Nephron (organoid): ENCODE measurements around the gene HOXC9.

Source experiments
- H3K27ac Mint-ChIP-seq, 3 experiments: 2 replicates each; pipeline ENCODE4 v1.8.0; 2020; ENCODE audit warnings: mixed read lengths in 3 of 3, mild to moderate bottlenecking in 2 of 3, moderate library complexity in 1 of 3
- H3K27me3 Mint-ChIP-seq: 2 replicates; pipeline ENCODE4 v1.8.0; 2021; ENCODE audit warnings: low read depth, mild to moderate bottlenecking, moderate library complexity, mixed read lengths
- H3K36me3 Mint-ChIP-seq: 2 replicates; pipeline ENCODE4 v1.8.0; 2020; ENCODE audit warnings: low read depth, mixed read lengths
- H3K4me1 Mint-ChIP-seq: 2 replicates; pipeline ENCODE4 v1.8.0; 2020; ENCODE audit warnings: mixed read lengths
- H3K4me3 Mint-ChIP-seq, 3 experiments: 2 replicates each; pipeline ENCODE4 v1.8.0; 2020; ENCODE audit warnings: mild to moderate bottlenecking in 3 of 3, mixed read lengths in 3 of 3, moderate library complexity in 2 of 3
- H3K9me3 Mint-ChIP-seq: 2 replicates; pipeline ENCODE4 v1.8.0; 2020; ENCODE audit warnings: mixed read lengths
- CTCF ChIP-seq, 3 experiments: fragments of 200-600 bp; sonication (generic); IDR thresholded peaks; one replicate each; pipeline ENCODE4 v1.5.0; 2021; ENCODE audit warnings: antibody characterized with exemption in 3 of 3; ENCODE audit not compliant: unreplicated experiment in 3 of 3

HOXC9 gene

GRCh38 chr12:53970451-53970850, 29.5 kb upstream of the HOXC9 start:
- H3K9me3 Mint-ChIP-seq = no peaks in the 10 kb centered on the region
- H3K36me3 Mint-ChIP-seq = no peaks in the 10 kb centered on the region
- H3K27me3 Mint-ChIP-seq = peaks cover 100% of the 10 kb centered on the region
- no peak overlapping the region for H3K27ac Mint-ChIP-seq
- no peak overlapping the region for H3K4me3 Mint-ChIP-seq
- no peak for TF ChIP-seq CTCF (IDR thresholded peaks at IDR 0.05; ENCODE audit: unreplicated experiment in 3 of 3)
- H3K4me1 Mint-ChIP-seq = peaks cover 34% of the 10 kb centered on the region

GRCh38 chr12:53971129-53971528, 28.8 kb upstream of the HOXC9 start:
- Mint-ChIP-seq H3K27ac (no peak overlapping the region), H3K4me1 (peaks cover 39% of the 10 kb centered on the region), H3K36me3 (no peaks in the 10 kb centered on the region), H3K4me3 (peak overlapping the region in 2 of 3 experiments; percentile 31 to 48), H3K27me3 (peaks cover 100% of the 10 kb centered on the region), H3K9me3 (no peaks in the 10 kb centered on the region)
- TF ChIP-seq CTCF (IDR thresholded peaks at IDR 0.05; ENCODE audit: unreplicated experiment in 3 of 3) = no peak

- Mint-ChIP-seq H3K4me3 (no peak overlapping the region), H3K27me3 (peaks cover 100% of the 10 kb centered on the region), H3K9me3 (no peaks in the 10 kb centered on the region), H3K27ac (no peak overlapping the region), H3K36me3 (no peaks in the 10 kb centered on the region), H3K4me1 (peaks cover 37% of the 10 kb centered on the region)
- TF ChIP-seq CTCF (IDR thresholded peaks at IDR 0.05; ENCODE audit: unreplicated experiment in 3 of 3) = no peak
These were observed 28.3 kb upstream of the HOXC9 start for GRCh38 chr12:53971686-53972085.

- peaks cover 41% of the 10 kb centered on the region for H3K4me1 Mint-ChIP-seq
- no peak for TF ChIP-seq CTCF (IDR thresholded peaks at IDR 0.05; ENCODE audit: unreplicated experiment in 3 of 3)
- peak overlapping the region in 1 of 3 experiments; percentile 93 for H3K27ac Mint-ChIP-seq
- H3K27me3 Mint-ChIP-seq = peaks cover 100% of the 10 kb centered on the region
- no peaks in the 10 kb centered on the region for H3K9me3 Mint-ChIP-seq
- H3K4me3 Mint-ChIP-seq = peak overlapping the region; percentile 12 to 86 (median 79)
- H3K36me3 Mint-ChIP-seq = no peaks in the 10 kb centered on the region
These were observed 27.7 kb upstream of the HOXC9 start for GRCh38 chr12:53972152-53972702.

- Mint-ChIP-seq H3K27ac (peak within 1 kb of the TSS in 2 of 3 experiments; percentile 65 to 93), H3K4me3 (peak within 1 kb of the TSS; percentile 69 to 86 (median 86)), H3K9me3 (no peaks in the 10 kb centered on the region), H3K4me1 (peaks cover 39% of the 10 kb centered on the region), H3K36me3 (no peaks in the 10 kb centered on the region), H3K27me3 (peaks cover 100% of the 10 kb centered on the region)
- no peak for TF ChIP-seq CTCF (IDR thresholded peaks at IDR 0.05; ENCODE audit: unreplicated experiment in 3 of 3)
These were observed 27.2 kb upstream of the HOXC9 start, which contains the start of gene HOXC11 for GRCh38 chr12:53972722-53973235. HOXC11 (plus strand) TSS chr12:53973126; CDS start chr12:53973242, 116 bp downstream.
